ENCODE data around the gene FAM149A.

FAM149A gene

DNA sequence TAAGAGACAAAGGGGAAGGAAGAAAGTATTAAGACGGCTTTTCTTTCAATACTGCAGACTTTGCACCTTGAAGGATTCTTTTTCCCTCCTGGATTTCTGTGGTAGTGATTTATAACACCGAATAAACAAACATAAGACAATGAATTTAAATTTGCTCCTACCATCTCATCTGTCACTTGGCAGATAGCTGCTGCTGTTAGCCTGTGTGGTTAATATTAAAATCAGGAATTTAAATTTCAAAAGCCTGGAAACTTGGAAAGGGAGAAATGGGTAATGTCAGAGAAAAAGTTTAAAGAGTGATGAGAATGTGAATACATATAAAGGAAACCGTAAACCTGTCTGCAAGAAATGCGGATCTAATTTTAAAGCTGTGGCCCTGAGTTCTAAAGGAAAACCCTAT is 3.4 kb downstream of the FAM149A start:
- DNase-seq, result no peak

DNA sequence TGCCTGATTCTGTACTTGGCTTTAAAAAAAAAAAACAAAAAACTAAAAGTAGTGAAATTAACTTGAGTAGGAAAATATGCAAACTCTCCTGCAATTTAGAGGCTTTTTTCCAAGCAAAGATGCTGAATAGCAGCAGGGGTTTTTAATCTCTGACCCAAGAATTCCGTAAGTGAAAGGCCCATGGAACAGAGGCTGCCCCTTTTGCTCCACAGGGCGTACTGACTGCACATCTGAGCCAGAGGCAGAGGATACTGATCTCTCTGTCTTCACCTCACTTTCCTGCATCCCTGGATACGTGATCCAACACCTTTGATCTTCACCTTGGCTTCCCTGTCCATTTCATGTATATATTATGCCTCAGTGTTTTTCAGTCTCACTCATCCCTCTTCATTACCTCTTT is 3.9 kb downstream of the FAM149A start:
- no peak for DNase-seq

DNA sequence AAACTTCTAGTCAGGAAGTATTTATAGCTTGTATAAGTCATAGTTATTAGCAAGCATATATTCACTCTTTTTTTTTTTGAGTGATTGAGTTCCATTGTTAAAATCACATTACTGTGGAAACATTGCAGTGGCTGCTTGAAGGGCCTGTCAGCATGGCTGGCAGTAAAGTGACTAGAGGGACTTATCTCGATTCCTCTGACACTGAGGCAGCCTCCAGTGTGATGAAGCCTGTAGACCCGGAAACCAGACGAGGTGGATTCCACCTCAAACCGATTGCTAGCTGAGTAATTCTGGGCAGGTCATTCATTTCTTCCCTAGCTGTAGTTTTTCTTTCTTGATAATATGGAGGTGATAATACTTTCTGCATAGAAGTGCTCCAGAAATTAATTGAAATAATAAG is 4.7 kb downstream of the FAM149A start:
- DNase-seq, result no peak

DNA sequence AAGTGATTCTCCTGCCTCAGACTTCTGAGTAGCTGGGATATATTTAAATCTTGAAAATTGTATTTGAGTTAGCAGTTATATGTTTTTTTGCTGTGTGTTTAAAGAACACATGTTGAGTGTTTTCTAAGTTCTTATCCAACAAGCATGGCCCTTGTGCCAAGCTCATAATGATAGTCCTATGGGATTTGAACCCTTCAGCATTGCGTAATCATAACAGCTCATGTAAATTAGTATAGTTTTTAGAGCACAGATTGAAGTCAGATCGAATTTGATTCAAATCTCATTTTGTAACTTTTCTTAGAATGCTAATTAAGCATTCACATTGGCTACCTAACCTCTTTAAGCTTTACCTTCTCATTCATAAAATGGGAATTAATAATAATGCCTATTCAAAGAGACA is 12.2 kb downstream of the FAM149A start:
- DNase-seq, result no peak

DNA sequence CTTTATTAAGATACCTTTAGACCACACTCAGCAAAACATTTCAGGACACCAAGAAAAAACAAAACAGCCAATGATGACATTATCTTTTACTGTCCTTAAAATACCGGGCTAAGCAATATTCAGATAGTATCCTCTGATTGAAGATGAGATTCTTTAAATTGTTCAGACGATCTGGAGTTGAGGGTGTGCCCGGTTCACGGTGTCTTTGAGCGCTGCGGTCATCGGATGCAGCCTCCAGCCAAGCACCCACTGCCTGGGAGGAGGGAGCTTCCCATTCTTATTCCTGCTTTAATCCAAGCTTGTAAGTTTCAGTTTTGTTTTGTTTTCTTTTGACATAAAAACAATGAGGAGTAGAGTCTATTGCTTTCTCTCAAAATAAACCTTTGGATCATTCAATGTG is 14.1 kb downstream of the FAM149A start:
- no peak for DNase-seq

DNA sequence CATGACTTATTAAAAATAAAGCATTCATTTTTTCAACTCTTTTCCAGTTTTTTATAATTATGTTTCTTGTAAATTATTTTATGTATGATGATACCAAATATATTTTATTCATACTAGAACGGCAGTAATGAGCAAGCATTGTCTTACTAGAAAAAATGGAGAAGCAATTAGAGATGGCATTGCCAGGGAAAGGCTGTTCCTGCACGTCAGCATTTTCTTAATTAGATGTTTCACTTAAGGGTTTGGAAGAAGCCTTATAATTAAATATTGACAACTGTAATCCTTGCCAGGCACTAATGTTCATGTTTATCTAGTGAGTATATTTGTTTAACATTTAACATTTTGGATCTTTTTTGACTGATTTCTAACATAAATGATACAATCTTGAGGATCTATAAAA is 16.6 kb downstream of the FAM149A start:
- DNase-seq, result no peak

DNA sequence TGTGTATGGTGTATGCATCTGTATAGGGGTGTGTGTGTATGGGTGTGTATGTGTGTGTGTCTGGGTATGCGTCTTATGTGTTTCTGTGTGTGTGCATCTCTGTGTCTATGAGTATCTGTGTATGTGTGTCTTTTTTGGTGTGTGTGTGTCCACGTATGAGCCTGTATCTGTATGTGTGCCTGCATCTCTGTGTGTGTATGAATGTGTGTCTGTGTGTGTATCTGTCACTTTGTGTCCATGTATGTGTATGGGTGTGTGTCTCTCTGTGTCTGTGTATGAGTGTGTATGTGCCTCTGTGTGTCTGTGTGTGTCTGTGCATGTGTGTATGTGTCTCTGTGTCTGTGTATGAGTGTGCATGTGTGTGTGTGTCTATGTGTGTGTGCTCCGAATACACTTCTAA is 24.3 kb downstream of the FAM149A start:
- no peak for DNase-seq

DNA sequence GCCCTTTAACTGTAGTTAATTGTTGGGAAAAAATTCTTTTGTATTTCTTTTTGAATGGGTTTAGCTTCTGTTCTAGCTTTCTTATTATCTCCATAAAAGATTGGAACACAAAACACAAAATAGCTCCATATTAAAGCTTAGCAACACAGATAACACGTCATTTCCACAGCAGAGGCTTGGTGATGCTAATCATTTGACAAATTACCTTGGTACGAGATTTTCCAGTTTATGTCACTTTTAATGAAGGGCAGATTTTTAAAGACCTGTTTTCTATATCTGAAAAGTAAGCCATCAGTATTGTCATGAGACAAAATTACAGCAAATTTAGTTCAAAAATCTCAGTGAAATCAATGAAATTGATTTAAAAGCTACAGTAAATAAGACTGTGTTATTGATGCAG is 27.4 kb downstream of the FAM149A start:
- no peak for DNase-seq

DNA sequence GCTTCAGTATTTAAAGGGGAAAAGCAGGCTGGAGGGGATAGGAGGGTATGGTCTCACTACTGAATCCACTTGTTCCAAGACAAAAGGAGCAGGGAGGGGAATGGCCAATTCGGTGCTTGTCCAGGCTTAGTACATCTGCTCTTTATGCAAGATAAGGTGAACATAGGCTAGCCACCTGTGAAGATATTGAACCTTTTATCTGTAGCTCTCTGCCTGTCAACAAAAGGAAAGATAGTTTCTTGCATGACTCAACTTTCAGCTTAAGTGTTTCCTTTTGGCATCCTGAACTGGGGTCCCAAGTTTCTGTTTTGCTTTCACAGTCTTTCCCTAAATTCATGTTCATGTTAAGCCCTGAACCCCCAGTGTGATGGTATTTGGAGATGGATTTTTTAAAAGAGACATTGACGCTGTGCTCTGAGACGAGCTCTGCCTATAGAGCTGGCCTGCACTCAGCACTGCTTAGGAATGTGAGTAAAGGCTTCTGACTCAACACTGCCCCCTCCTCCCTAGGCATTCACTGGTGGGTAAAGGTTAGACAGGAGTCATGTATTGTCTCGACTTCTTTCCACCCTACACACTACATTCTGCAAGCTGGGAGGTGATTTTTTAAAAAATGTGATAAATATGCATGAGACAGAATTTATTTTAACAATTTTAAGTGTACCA is 28.2 kb downstream of the FAM149A start:
- DNase-seq, result no peak

DNA sequence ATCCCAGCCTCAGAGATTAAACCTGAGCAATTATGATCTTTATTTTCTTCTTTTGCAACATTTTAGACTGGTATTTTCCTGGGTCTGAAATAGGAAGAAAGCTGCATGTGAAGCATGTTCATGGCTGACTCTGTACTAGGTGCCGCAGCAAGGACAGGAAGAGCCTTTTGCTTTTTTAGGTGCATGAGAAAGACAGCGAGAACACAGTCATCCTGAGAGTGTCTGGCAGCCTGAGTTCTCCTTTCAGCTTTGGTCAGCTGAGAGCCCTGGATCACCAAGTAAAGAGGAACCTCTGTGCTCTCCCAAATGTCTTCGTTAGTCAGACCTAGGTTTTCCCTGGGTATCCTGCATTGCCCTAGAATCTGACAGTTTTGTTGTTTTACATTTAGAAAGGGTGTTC is 29.8 kb downstream of the FAM149A start:
- DNase-seq, result no peak

DNA sequence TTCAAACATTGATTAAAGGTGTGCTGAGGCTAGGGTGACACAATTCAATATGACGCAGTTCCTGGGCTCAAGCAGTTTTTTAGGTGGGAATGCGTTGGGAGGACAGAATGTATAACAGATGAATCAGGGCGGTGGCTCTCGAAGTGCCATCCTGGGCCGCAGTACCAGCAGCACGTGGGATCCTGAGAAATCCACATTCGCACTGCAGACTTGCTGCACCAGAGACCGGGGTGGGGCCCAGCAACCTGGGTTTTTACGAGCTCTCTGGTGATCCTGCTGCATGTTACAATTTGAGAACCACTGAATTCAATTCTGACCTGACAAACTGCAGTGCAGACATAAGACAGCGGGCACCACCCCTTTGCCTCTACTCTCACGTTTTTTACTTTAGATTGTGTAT is 30.4 kb downstream of the FAM149A start:
- DNase-seq, result no peak

DNA sequence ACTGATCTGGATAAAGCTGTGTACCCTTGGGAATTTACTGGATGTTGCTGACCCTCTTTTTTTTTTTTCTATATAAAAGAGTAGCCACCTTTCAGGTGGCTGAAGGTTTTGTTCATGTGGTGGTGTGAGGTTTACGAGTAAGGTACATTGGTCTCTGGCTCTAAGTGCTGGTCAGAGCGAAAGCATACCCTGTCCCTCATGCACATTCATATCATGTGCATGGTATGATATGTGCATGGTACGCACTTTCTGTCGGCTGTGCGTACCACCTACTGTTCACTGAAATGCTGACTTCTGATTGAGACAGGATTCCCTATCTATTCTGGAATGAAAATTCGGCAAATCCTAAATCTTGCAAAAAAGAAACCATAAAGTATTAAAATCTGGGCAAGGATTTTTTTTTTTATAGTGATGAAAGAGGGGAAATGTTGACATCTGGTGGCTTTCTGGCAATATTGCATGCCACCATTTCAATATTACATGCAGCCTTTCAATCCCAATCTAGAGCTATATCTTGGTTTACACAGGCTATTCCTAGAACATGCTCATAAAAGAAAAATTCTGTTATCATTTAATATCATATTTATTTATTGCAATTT is 32.8 kb downstream of the FAM149A start:
- no peak for DNase-seq

DNA sequence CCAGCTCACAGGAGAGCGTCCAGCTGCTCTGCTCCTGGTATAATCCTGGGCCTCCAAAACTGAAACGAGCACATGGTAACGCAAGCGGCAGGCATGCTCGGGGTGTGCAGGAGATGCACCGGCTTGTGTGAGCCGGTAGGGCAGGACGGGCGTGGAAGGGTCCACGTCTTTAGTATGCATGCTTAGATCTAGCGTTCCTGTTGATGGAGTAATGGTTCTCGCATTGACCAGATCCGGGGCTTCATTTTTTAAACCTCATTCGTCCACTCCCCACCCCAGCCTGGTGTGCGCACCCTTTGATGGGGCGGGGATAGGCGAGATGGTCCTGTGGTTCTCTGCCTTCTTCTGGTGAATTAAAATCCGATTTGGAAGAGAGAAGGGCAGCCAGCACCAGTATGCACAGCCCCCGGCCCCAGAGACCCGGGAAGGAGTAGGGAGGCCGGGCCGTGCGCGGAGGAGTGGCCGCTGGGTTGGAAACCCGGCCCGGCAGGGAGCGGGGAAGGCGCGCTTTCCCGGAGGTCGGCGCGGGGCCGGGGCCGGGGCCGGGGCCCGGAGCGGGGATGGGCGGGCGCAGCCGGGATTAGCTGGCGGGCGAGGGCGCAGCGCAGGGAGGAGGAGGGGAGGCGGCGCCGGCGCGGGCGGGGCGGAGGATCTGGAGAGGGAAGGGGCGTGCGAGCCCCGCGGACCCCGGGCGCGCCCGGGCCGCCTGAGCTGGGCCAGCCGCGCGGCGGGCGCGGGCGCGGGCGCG is 39.9 kb downstream of the FAM149A start:
- no peak for DNase-seq

DNA sequence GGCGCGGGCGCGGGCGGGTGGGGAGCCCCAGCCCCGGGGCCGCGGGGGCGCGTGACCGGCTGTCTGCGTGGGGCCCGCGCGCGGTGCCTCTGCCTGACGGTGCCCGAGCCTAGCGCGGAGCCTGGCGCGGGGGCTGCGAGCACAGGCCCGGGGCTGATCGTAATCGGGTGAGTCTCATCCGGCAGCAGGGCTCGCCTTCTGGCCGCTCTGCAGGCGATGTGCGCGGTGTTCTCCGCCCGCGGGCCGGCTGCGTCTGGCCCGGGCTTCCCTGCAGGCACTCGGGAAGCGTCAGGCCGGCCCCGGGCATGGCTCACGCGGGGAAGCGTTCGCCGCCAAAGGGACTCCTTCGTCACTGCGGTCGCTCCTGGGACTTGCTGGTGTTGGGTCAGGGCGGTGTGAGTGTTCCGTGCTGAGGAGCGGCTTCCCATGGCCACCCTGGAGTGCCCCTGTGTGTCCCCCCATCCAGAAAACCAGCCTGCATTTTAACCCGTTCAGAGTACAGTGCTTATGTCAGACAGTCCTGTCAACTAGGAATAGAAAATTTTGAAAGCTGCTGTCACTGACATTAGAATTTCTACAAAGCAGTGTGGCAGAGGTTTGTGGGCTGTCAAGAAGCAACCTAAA is 40.6 kb downstream of the FAM149A start:
- DNase-seq, result no peak

DNA sequence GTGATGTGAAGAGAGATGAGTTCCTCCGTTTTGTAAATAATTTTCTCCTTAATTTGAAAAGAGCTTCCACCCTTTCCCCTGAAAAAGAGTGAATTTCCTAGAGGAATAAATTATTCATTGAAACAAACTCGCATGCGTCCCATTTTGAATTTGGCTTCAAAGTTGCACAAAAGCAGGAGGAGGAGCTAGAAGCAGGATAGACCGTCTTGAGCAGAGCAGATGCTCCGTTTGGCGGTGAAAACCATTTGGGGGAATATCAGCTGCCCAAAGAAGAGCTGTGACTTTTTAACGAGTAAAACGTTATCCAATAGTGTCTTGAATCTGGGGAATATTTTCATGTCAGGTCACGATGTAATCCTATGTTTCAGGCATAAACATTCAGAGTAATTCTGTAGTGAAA is 42.0 kb downstream of the FAM149A start:
- DNase-seq, result no peak

DNA sequence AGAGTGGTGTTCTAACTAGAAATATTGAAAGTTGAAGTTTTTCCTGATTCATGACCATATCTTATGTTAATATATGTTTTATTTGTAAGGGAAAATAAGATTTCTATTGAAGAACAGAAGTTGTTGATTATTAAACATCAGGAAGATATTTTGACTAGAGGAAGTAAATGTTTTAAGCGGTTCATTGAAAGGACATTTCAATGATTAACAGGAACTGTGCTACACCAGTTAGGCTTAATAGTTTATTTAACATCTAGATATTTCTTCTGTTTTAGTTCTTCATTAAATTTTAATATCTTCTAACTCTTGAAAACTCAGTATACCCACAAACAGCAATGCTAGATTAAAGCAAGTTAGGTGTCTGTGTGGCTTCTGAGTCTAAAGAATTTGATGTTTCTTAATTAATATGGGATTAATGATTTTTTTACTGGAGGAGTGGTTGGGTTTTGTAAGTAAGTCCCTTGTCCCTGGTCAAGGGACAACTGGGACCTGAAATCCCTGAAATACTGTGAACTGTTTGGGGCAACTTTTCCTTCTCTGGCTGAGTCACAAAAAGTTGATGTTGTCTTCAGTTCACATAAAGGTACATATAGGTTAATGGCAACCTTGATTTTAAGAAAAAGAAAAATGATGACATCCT is 44.0 kb downstream of the FAM149A start:
- no peak for DNase-seq

DNA sequence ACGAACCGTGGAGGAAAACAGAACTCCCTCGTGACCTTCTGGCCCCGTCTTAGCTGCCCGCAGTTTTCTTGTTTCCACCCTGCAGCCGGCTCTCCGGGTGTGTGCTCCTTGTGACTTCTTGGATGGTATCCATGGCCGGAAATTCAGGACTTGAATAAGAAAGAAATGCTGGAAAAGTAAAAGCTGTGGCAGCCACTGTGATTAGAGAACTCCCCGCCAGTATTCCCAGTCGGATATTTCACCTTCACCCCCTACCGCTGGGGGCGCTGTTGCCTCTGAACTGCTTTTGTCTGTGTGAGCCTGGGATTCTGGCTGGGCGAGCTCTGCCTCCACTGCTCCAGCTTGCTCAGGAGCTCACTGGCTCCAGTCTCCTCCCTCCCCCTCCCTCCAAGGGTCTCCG is 45.4 kb downstream of the FAM149A start:
- peak; percentile 57 for DNase-seq

DNA sequence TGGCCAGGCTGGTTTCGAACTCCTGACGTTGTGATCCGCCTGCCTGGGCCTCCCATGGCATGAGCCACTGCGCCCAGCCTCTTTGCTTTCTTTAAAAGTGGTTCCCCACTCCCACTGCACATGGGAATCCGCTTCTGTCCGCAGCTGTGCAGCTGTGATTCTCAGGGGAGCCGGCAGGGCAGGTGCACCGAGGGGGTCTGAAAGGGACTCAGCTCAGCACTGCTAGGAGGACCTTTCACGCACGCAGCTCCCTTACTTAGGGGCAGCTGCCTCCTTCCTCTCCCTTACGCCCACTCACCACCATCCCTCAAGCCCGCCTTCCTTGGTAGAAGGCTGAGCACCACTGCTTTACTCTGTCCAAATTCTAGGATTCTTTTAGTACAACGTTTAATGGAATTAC is 46.4 kb downstream of the FAM149A start:
- no peak for DNase-seq

DNA sequence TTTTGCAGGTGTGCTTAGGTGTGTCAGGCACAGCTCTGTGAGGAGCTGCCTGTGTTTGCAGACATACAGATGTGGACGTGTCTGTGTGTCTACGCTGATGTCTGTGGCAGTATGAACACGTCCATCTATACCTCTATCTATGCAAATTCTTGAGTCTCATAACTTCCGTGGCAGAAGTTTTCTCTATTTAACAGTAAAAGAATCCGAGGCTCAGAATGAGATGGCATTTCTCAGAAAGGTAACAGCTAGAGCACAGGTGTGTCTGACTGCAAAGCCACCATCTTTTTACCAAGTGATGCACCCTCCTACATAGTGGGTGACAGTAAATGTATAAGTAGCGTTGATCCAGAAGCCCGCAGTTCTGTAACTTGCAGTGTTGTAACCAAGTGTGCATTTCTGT is 47.0 kb downstream of the FAM149A start:
- DNase-seq, result no peak

DNA sequence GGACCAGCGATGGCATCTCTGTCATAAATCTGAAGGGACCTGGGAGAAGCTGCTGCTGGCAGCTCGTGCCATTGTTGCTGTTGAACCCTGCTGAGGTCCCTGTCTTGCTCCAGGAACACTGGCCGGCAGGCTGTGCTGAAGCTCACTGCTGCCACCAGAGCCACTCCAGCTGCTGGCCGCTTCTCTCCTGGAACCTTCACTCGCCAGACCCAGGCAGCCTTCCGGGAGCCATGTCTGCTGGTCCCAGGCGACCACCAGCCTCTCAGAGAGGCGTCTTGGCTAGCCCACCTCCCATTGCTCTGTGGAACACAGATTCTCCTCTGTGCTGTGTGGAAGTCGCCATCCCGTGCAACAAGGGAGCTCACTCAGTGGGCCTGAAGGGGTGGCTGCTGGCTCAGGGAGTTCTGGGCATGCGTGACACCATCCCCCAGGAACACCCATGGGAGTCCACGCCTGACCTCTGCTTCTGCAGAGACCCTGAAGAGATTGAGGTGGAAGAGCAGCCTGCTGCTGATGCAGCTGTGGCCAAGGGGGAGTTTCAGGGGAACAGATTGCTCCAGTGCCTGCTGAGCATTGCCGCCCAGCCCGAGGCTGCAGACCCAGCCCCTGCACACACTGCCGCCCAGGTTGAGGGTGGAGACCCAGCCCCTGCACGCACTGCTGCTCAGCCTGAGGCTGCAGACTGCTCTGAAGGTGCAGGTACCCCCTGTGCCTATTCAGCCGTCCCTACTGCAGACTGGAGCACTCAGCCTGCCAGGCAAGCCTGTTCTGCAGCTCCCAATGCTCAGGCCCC is 53.7 kb downstream of the FAM149A start:
- no peak for DNase-seq

DNA sequence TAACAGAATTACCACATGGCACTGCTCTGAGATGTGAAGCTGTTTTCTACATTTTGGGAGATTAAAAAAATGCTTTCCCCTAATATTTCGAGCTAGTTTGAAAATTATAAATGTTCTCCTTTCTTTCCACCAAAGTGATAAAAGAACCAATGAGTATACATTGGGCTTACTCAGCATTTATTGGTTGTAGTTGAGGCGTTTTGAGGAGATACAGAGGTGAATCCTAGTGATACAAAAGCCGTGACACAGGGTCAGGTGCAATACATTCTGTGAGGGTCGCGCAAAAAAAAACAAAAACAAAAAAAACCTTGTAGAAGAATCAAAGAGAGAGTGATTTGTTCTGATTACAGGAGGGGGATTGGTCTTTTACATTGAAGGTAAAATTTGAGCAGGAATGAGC is 54.5 kb downstream of the FAM149A start:
- no peak for DNase-seq

DNA sequence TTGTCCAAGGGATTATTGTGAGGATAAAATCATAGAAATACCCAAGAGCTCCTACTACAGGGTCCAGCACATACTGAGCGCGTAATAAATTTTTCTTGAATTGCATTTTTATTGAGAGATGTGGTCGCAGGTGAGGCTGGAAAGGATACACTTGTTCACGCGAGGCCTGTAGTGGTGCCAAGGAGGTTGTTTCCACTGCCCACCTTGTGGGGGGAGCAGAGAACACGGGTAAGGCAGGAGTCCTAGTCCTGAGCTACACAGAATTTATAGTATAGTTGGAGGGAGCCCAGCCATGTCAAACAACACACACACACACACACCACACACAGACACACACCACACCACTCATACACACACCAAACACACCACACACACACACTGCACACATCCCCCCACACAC is 55.1 kb downstream of the FAM149A start:
- DNase-seq, result no peak

DNA sequence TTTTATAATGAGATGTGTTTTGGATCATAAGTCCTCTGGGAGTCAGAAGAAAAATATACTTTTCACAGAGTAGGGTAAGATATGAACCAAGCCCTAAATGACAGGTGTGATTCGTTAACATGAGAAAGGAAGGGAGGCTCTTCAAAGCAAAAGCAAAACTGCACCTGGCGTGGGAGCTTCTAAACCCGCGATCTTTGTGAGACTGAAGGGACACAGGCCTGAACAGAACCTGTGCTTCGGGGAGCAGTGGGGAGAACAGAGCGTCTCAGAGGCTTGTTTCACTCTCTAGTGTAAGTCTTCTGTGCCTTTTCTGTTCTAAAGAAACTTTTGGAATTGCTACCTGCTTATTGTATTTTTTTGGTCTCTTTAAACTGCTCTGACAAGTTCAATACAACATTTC is 56.6 kb downstream of the FAM149A start:
- no peak for DNase-seq
